ENCODE results near the gene MTCL1.

MTCL1 gene

DNA sequence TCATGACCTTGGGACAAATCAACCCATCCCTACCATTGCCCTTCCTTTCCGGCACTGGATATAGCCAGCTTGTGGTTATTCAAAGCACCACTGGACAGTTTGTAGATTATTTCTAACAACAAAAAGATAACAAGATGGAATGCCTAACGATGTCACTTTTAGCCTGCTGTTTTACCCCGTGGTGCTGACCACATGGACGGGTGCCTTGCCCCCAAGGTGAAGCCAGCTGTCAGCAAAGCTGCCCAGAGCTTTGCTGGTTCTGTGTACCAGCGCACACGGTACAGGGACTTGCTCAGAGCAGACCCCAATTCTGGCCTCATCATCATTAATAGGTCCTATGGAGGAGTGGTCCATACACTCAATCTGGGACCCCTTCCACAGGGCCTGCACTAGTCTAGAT lies 118.2 kb downstream of the MTCL1 start:
- CTCF ChIA-PET: no interaction called here
- POLR2A ChIA-PET: no interaction called here
- TF ChIP-seq HDGF (IDR thresholded peaks at IDR 0.05; ENCODE audit: borderline replicate concordance): no peak
- TF ChIP-seq SP1 (IDR thresholded peaks at IDR 0.05): no peak
- TF ChIP-seq SUZ12 (IDR thresholded peaks at IDR 0.05): no peak

DNA sequence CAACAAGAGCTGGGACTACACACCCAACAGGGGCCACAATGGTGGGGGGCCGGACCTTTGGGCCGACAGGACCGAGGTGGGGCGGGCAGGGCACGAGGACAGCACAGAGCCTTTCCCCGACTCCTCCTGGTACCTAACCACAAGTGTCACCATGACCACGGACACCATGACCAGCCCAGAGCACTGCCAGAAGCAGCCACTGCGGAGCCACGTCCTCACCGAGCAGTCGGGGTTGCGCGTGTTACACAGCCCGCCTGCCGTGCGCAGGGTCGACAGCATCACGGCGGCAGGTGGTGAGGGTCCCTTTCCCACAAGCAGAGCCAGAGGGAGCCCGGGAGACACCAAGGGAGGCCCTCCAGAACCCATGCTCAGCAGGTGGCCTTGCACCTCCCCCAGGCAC lies 119.5 kb downstream of the MTCL1 start:
- ChIA-PET CTCF (no interaction called here), POLR2A (no interaction called here)
- DNase-seq (ENCODE audit: extremely low spot score): no peak
- TF ChIP-seq, protein P1, sequence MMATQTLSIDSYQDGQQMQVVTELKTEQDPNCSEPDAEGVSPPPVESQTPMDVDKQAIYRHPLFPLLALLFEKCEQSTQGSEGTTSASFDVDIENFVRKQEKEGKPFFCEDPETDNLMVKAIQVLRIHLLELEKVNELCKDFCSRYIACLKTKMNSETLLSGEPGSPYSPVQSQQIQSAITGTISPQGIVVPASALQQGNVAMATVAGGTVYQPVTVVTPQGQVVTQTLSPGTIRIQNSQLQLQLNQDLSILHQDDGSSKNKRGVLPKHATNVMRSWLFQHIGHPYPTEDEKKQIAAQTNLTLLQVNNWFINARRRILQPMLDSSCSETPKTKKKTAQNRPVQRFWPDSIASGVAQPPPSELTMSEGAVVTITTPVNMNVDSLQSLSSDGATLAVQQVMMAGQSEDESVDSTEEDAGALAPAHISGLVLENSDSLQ (IDR thresholded peaks at IDR 0.05): no peak
- TF ChIP-seq FOXA1 (IDR thresholded peaks at IDR 0.05): no peak
- TF ChIP-seq ARNT (IDR thresholded peaks at IDR 0.05): no peak
- no peak for TF ChIP-seq ELF4 (IDR thresholded peaks at IDR 0.05)
- no peak for TF ChIP-seq FOXK2 (IDR thresholded peaks at IDR 0.05)
- no peak for TF ChIP-seq ZNF384 (IDR thresholded peaks at IDR 0.05)
- TF ChIP-seq LEF1 (IDR thresholded peaks at IDR 0.05; ENCODE audit: borderline replicate concordance): no peak

More for the DNA sequence above, 118.2 kb downstream of the MTCL1 start:
- no peak for DNase-seq (ENCODE audit: extremely low spot score)

DNA sequence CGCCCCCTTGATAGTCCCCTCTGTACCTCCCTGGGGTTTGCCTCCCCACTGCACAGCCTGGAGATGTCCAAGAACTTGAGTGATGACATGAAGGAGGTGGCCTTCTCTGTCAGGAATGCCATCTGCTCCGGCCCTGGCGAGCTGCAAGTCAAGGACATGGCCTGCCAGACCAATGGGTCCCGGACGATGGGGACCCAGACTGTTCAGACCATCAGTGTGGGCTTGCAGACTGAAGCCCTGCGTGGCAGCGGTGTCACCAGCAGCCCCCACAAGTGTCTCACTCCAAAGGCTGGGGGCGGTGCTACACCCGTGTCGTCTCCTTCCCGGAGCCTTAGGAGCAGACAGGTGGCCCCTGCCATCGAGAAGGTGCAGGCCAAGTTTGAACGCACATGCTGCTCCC lies 119.9 kb downstream of the MTCL1 start:
- no peak for DNase-seq (ENCODE audit: extremely low spot score)
- TF ChIP-seq FOXM1 (IDR thresholded peaks at IDR 0.05; ENCODE audit: borderline replicate concordance) (no peak), L3MBTL2 (conservative IDR thresholded peaks at IDR 0.05) (no peak), SP1 (IDR thresholded peaks at IDR 0.05) (no peak), LEF1 (IDR thresholded peaks at IDR 0.05; ENCODE audit: borderline replicate concordance) (no peak), BHLHE40 (IDR thresholded peaks at IDR 0.05; ENCODE audit: borderline replicate concordance) (no peak), NFRKB (IDR thresholded peaks at IDR 0.05) (no peak), ZNF384 (IDR thresholded peaks at IDR 0.05) (no peak), HDGF (IDR thresholded peaks at IDR 0.05; ENCODE audit: borderline replicate concordance) (no peak), FOXK2 (IDR thresholded peaks at IDR 0.05) (no peak), ARNT (IDR thresholded peaks at IDR 0.05) (no peak), FOXA1 (IDR thresholded peaks at IDR 0.05) (no peak)
- TF ChIP-seq, protein P1 (IDR thresholded peaks at IDR 0.05): no peak
- ChIA-PET CTCF (no interaction called here), POLR2A (no interaction called here)

DNA sequence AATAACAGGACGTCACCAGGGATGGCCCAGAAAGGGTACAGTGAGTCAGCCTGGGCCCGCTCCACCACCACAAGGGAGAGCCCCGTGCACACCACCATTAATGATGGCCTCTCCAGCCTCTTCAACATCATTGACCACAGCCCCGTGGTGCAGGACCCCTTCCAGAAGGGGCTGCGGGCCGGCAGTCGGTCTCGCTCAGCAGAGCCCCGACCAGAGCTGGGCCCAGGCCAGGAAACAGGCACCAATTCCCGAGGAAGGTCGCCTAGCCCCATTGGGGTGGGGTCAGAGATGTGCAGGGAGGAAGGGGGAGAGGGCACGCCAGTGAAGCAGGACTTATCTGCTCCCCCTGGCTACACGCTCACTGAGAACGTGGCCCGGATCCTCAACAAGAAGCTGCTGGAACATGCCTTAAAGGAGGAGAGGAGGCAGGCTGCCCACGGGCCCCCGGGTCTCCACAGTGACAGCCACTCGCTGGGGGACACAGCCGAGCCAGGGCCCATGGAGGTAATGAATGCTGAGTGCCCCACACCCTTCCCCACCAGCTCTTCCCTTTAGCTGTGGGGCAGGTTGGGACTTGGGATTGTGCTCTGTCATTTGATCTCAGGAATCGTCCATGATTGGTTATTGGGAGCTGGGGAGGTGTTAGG lies 120.5 kb downstream of the MTCL1 start:
- DNase-seq (ENCODE audit: extremely low spot score): no peak
- ChIA-PET CTCF (no interaction called here), POLR2A (no interaction called here)
- no peak for TF ChIP-seq FOXA1 (IDR thresholded peaks at IDR 0.05)

DNA sequence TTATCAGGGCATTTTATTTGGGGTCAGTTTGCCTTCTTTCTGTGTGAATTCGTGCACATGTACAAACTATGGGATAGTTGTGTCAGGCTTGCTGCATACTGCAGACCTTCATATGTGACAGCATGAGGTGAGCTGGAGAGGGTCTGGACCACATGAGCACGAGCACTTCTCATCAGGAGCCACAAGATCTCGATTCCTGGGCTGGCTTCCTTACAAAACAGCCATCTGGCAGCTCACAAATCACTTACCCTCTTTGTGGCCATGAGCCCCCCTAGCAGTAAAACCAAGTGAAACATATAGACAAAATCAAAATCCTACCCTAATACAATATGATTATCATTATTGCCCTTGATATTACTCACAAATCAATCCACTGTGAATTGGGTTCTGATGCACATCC lies 121.2 kb downstream of the MTCL1 start:
- POLR2A ChIA-PET: no interaction called here
- CTCF ChIA-PET: no interaction called here
- TF ChIP-seq BHLHE40 (IDR thresholded peaks at IDR 0.05; ENCODE audit: borderline replicate concordance): no peak
- DNase-seq (ENCODE audit: extremely low spot score): no peak

DNA sequence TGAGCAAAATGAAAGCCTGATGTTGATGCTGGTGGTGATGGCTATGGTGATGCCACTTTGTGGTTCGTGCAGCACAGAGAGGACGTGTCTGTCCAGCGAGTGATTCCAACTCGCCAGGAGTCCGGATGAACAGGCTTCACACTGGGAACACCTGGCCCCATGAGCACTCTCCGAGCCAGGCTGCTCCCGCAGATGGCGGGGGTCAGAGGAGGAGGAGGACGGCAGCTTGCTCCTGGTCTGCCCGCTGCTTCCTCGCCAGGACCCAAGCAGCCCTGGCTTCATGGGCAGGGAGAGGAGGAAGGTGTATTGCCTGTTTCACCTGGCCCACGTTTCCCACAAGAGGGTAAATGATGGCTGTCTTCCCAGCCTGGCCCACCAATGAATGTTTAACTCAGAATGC lies 121.6 kb downstream of the MTCL1 start:
- DNase-seq (ENCODE audit: extremely low spot score): no peak
- ChIA-PET CTCF (no interaction called here), POLR2A (no interaction called here)
- TF ChIP-seq FOXK2 (IDR thresholded peaks at IDR 0.05) (no peak), TARDBP (IDR thresholded peaks at IDR 0.05) (no peak), FOXA1 (IDR thresholded peaks at IDR 0.05) (no peak), L3MBTL2 (conservative IDR thresholded peaks at IDR 0.05) (no peak), ARNT (IDR thresholded peaks at IDR 0.05) (no peak), BHLHE40 (IDR thresholded peaks at IDR 0.05; ENCODE audit: borderline replicate concordance) (no peak), LEF1 (IDR thresholded peaks at IDR 0.05; ENCODE audit: borderline replicate concordance) (no peak), ELF4 (IDR thresholded peaks at IDR 0.05) (no peak)

DNA sequence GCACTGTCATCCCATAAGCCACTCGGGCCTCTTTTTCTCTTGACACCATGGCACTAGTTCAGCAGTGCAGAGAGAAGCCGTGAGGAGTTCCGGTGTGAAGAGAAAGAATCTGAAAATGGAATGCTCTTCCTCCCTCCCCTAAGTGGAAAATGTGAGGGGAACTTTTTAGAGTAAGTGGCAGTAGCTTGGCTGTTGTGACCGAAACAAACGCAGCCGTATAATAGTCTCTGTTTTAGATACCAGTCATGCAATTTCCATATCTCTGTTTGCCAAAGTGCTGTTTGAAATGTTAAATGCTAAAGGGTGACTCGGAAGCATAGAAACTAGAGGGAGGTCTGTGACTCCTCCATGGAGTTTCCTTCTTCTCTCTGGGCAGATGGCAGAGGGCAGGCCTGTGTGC lies 122.9 kb downstream of the MTCL1 start:
- ChIA-PET CTCF (no interaction called here), POLR2A (no interaction called here)
- no peak for DNase-seq (ENCODE audit: extremely low spot score)
- TF ChIP-seq FOXA1 (IDR thresholded peaks at IDR 0.05) (no peak), BHLHE40 (IDR thresholded peaks at IDR 0.05; ENCODE audit: borderline replicate concordance) (no peak), LEF1 (IDR thresholded peaks at IDR 0.05; ENCODE audit: borderline replicate concordance) (no peak), ARNT (IDR thresholded peaks at IDR 0.05) (no peak), HDGF (IDR thresholded peaks at IDR 0.05; ENCODE audit: borderline replicate concordance) (no peak), SP1 (IDR thresholded peaks at IDR 0.05) (no peak), ZNF384 (IDR thresholded peaks at IDR 0.05) (no peak), L3MBTL2 (conservative IDR thresholded peaks at IDR 0.05) (no peak), ELF4 (IDR thresholded peaks at IDR 0.05) (no peak), SUZ12 (IDR thresholded peaks at IDR 0.05) (no peak), FOXM1 (IDR thresholded peaks at IDR 0.05; ENCODE audit: borderline replicate concordance) (no peak), FOXK2 (IDR thresholded peaks at IDR 0.05) (no peak), CTBP1 (IDR thresholded peaks at IDR 0.05; ENCODE audit: borderline replicate concordance) (no peak), TARDBP (IDR thresholded peaks at IDR 0.05) (no peak), NFRKB (IDR thresholded peaks at IDR 0.05) (no peak)
- TF ChIP-seq, protein P1 (IDR thresholded peaks at IDR 0.05): no peak
